Neural progenitor cell (in vitro differentiated cells): ENCODE data around the gene DHRS13. TPM values are rescaled to one million over a fixed set of nuclear protein-coding genes. Genes with fewer than 3 reads are reported as not detected.

Experiments
- DNase-seq: peaks from one replicate; pipeline ENCODE4 v3.0.0-alpha.2; 2016; ENCODE audit warnings: low spot score
- H2AFZ ChIP-seq: fragments of 200-600 bp; sonication (generic); replicated peaks from 2 replicates; pipeline ENCODE4 v1.6.1; 2016; ENCODE audit warnings: antibody characterized with exemption
- H3F3A ChIP-seq: fragments of 200-600 bp; sonication (generic); 2 replicates; pipeline ENCODE4 v1.6.1; 2016; ENCODE audit warnings: antibody characterized with exemption, low read depth
- H3K27ac ChIP-seq: fragments of 200-600 bp; sonication (generic); 2 replicates; pipeline ENCODE4 v1.5.1; 2016; ENCODE audit warnings: mild to moderate bottlenecking
- H3K27me3 ChIP-seq: fragments of 200-600 bp; sonication (generic); 2 replicates; pipeline ENCODE4 v1.6.1; 2016; ENCODE audit warnings: mild to moderate bottlenecking, moderate library complexity
- H3K36me3 ChIP-seq: fragments of 200-600 bp; sonication (generic); 2 replicates; pipeline ENCODE4 v1.5.1; 2016
- H3K4me1 ChIP-seq: fragments of 200-600 bp; sonication (generic); 2 replicates; pipeline ENCODE4 v1.6.1; 2016; ENCODE audit warnings: mixed run types
- H3K4me2 ChIP-seq: fragments of 200-600 bp; sonication (generic); 2 replicates; pipeline ENCODE4 v1.6.1; 2016
- H3K4me3 ChIP-seq: fragments of 200-600 bp; sonication (generic); 2 replicates; pipeline ENCODE4 v1.5.1; 2016
- H3K79me2 ChIP-seq: fragments of 200-600 bp; sonication (generic); 2 replicates; pipeline ENCODE4 v1.6.1; 2016; ENCODE audit warnings: low read depth
- H3K9ac ChIP-seq: fragments of 200-600 bp; sonication (generic); 2 replicates; pipeline ENCODE4 v1.6.1; 2016
- H3K9me3 ChIP-seq: fragments of 200-600 bp; sonication (generic); 2 replicates; pipeline ENCODE4 v1.5.1; 2016; ENCODE audit warnings: low read depth
- H4K20me1 ChIP-seq: fragments of 200-600 bp; sonication (generic); 2 replicates; pipeline ENCODE4 v1.6.1; 2016; ENCODE audit warnings: low read depth
- H3K27ac Mint-ChIP-seq: 3 replicates; pipeline ENCODE4 v1.8.0; 2021; ENCODE audit warnings: mixed read lengths
- H3K27me3 Mint-ChIP-seq: 2 replicates; pipeline ENCODE4 v1.8.0; 2022; ENCODE audit warnings: low read depth, mild to moderate bottlenecking, inconsistent platforms, moderate library complexity, mixed read lengths; ENCODE audit not compliant: insufficient read depth
- H3K36me3 Mint-ChIP-seq: 3 replicates; pipeline ENCODE4 v1.8.0; 2021; ENCODE audit warnings: mixed read lengths
- H3K4me1 Mint-ChIP-seq: 3 replicates; pipeline ENCODE4 v1.8.0; 2021; ENCODE audit warnings: mixed read lengths
- H3K4me3 Mint-ChIP-seq: 3 replicates; pipeline ENCODE4 v1.8.0; 2021; ENCODE audit warnings: mild to moderate bottlenecking, moderate library complexity, mixed read lengths
- H3K9me3 Mint-ChIP-seq: 3 replicates; pipeline ENCODE4 v1.8.0; 2020; ENCODE audit warnings: mixed read lengths
- EZH2 ChIP-seq: fragments of 200-600 bp; sonication (generic); IDR thresholded peaks from 2 replicates; pipeline ENCODE4 v1.6.1; 2017; ENCODE audit warnings: antibody characterized with exemption, mild to moderate bottlenecking, moderate library complexity
- EZH2phosphoT487 ChIP-seq: fragments of 200-600 bp; sonication (generic); IDR thresholded peaks from 2 replicates; pipeline ENCODE4 v1.6.1; 2017; ENCODE audit warnings: antibody characterized with exemption
- total RNA-seq: library from RNA; depleted of rRNA; stranded (reverse); fragments of >200 nt; gene quantifications from 2 replicates; pipeline ENCODE4 v1.2.3, GENCODE V29; 2015; ENCODE audit warnings: low replicate concordance
- TF ChIP-seq, protein P1 (sequence below): fragments of 200-600 bp; sonication (generic); IDR thresholded peaks from 2 replicates; pipeline ENCODE4 v1.5.1; 2017; ENCODE audit warnings: antibody characterized with exemption, mild to moderate bottlenecking

The DHRS13 gene
- total RNA-seq, 1 donor from 2014 or later, result 25.6 TPM

DNA sequence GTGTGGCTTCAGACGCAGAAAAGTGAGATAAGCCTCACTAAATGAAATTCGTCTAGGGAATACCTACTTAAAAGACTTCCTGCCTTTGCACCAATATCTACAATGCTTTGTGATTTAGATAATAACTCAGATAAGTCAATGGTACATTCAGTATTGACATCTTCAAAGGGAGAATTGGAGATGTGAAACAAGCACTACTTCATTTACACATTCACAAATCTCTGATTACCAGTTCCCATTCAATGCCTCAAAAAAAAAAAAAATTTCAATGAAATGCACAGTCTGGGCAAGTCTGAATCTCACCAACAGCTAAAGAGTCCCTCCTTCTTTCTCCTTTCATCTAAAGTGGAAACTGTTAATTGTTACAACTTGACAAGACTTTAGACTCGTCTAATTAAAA is 44.8 kb upstream of the DHRS13 start:
- H3K9me3 Mint-ChIP-seq, result no peaks in the 10 kb centered on the region
- Histone ChIP-seq H3K79me2 (peaks cover 86% of the 10 kb centered on the region), H3K27ac (peak overlapping the region; percentile 86), H3K27me3 (no peaks in the 10 kb centered on the region), H3K9ac (no peak overlapping the region), H3K4me1 (peaks cover 21% of the 10 kb centered on the region), H3F3A (peaks cover 76% of the 10 kb centered on the region), H4K20me1 (peaks cover 61% of the 10 kb centered on the region), H3K4me2 (peak overlapping the region; percentile 88), H2AFZ (no peak overlapping the region), H3K4me3 (peak overlapping the region; percentile 80), H3K9me3 (no peaks in the 10 kb centered on the region), H3K36me3 (no peaks in the 10 kb centered on the region)
- TF ChIP-seq EZH2phosphoT487 (no peak), EZH2 (no peak)
- TF ChIP-seq, protein P1, sequence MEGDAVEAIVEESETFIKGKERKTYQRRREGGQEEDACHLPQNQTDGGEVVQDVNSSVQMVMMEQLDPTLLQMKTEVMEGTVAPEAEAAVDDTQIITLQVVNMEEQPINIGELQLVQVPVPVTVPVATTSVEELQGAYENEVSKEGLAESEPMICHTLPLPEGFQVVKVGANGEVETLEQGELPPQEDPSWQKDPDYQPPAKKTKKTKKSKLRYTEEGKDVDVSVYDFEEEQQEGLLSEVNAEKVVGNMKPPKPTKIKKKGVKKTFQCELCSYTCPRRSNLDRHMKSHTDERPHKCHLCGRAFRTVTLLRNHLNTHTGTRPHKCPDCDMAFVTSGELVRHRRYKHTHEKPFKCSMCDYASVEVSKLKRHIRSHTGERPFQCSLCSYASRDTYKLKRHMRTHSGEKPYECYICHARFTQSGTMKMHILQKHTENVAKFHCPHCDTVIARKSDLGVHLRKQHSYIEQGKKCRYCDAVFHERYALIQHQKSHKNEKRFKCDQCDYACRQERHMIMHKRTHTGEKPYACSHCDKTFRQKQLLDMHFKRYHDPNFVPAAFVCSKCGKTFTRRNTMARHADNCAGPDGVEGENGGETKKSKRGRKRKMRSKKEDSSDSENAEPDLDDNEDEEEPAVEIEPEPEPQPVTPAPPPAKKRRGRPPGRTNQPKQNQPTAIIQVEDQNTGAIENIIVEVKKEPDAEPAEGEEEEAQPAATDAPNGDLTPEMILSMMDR, result no peak
- no peaks in the 10 kb centered on the region for H3K27me3 Mint-ChIP-seq
- no peak overlapping the region for H3K27ac Mint-ChIP-seq
- peak overlapping the region; percentile 96 for H3K4me3 Mint-ChIP-seq
- H3K4me1 Mint-ChIP-seq, result peaks cover 29% of the 10 kb centered on the region
- no peak for DNase-seq
- H3K36me3 Mint-ChIP-seq, result peaks cover 17% of the 10 kb centered on the region

DNA sequence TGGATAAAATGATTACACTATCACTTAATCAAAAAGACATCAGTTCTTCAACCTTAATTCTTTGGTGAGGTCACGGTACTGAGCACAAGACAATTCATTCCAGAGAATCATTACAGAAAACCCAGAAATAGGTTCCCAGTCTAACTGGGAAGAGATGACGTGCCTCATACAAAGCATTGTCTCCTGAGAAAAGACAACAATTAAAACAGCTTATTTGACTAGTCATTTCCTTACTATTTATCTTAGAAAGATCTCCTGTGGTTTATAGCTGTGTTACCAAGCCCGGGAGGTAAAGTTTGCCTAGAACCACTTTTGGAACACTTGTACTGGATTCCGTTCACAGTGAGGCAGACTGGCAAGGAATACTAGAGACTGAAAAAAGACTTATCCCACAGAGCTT is 43.4 kb upstream of the DHRS13 start:
- peaks cover 74% of the 10 kb centered on the region for H4K20me1 ChIP-seq
- TF ChIP-seq EZH2 (no peak), EZH2phosphoT487 (no peak)
- TF ChIP-seq, protein P1, result no peak
- H3K9ac ChIP-seq, result no peak overlapping the region
- H3K4me3 ChIP-seq, result no peak overlapping the region
- DNase-seq, result no peak
- H3K27ac Mint-ChIP-seq, result no peak overlapping the region
- H3F3A ChIP-seq, result peaks cover 80% of the 10 kb centered on the region
- peaks cover 17% of the 10 kb centered on the region for H3K36me3 Mint-ChIP-seq
- H3K4me1 Mint-ChIP-seq, result peaks cover 36% of the 10 kb centered on the region
- H3K4me2 ChIP-seq, result peak overlapping the region; percentile 88
- no peaks in the 10 kb centered on the region for H3K36me3 ChIP-seq
- peaks cover 28% of the 10 kb centered on the region for H3K4me1 ChIP-seq
- H2AFZ ChIP-seq, result no peak overlapping the region
- H3K79me2 ChIP-seq, result peaks cover 100% of the 10 kb centered on the region
- H3K27me3 Mint-ChIP-seq, result no peaks in the 10 kb centered on the region
- no peaks in the 10 kb centered on the region for H3K9me3 ChIP-seq
- H3K4me3 Mint-ChIP-seq, result no peak overlapping the region
- H3K27me3 ChIP-seq, result no peaks in the 10 kb centered on the region
- peak overlapping the region; percentile 3 for H3K27ac ChIP-seq
- no peaks in the 10 kb centered on the region for H3K9me3 Mint-ChIP-seq

DNA sequence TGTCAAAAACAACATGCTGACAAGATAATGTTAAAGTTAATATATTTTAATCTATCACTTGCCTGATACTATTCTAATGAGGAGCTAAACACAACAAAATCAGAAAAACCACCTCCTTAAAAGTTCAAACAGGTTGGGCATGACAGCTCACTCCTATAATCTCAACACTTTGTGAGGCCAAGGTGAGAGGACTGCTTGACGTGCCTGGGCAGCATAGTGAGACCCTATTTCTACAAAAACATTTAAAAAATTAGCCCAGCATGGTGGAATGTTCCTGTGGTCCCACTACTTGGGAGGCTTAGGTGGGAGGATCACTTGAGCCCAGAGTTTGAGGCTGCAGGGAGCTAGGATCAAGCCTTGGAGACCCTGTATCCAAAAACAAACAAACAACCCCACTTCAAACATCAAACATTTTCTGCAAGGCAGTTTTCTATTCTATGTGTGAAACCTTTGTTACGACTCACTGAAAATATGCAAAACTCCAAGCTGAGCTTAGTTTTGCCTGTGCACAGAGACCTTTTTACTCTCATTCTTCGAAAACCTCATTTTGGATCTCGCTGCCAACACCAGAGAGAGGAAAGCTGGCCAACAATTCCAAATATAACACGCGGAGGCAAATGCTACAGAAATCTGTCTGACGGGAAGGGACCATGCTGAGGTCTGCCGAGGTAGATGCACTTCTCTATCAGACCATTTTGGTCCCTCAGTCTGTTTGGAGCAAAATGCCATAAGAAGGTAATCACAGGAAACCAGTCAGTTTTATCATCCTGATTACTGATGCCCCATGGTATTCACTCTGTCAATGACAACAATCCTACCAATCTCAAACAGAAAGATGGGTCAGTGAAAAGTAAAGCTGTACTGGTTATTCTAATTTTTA is 42.2 kb upstream of the DHRS13 start:
- peaks cover 100% of the 10 kb centered on the region for H3K79me2 ChIP-seq
- H3K4me1 ChIP-seq, result peaks cover 40% of the 10 kb centered on the region
- H3K9me3 ChIP-seq, result no peaks in the 10 kb centered on the region
- DNase-seq, result no peak
- Mint-ChIP-seq H3K36me3 (peaks cover 17% of the 10 kb centered on the region), H3K27me3 (no peaks in the 10 kb centered on the region), H3K9me3 (no peaks in the 10 kb centered on the region), H3K4me1 (peaks cover 47% of the 10 kb centered on the region), H3K4me3 (no peak overlapping the region), H3K27ac (no peak overlapping the region)
- peak overlapping the region; percentile 38 for H3K27ac ChIP-seq
- no peak overlapping the region for H3K4me3 ChIP-seq
- H3K4me2 ChIP-seq, result no peak overlapping the region
- H2AFZ ChIP-seq, result no peak overlapping the region
- peaks cover 85% of the 10 kb centered on the region for H4K20me1 ChIP-seq
- H3K36me3 ChIP-seq, result no peaks in the 10 kb centered on the region
- H3K9ac ChIP-seq, result no peak overlapping the region
- no peaks in the 10 kb centered on the region for H3K27me3 ChIP-seq
- no peak for TF ChIP-seq EZH2
- no peak for TF ChIP-seq EZH2phosphoT487
- TF ChIP-seq, protein P1, result no peak
- H3F3A ChIP-seq, result peaks cover 80% of the 10 kb centered on the region
